Activated CD8-positive, alpha-beta memory T cell treated with anti-CD3 and anti-CD28 coated beads for 4 hours (primary cell): ENCODE data around the gene SETD7.
A peak's percentile ranks its signal among the peaks of the same experiment; 100 is the strongest.

ENCODE experiments used
- DNase-seq, 2 donors: peaks; one replicate each; pipeline ENCODE4 v3.0.0-alpha.2; 2020; ENCODE audit warnings: low read depth in 2 of 2

Gene SETD7

GRCh38 chr4:139550724-139551429, 5.1 kb downstream of the SETD7 start:
- DNase-seq = no peak

GRCh38 chr4:139547979-139548378, 8.0 kb downstream of the SETD7 start:
- no peak for DNase-seq

- DNase-seq = no peak
Observed at GRCh38 chr4:139540632-139541031, 15.4 kb downstream of the SETD7 start.

GRCh38 chr4:139540161-139540560, 15.9 kb downstream of the SETD7 start:
- DNase-seq = no peak

- no peak for DNase-seq
Observed at GRCh38 chr4:139537292-139537691, 18.7 kb downstream of the SETD7 start.

GRCh38 chr4:139535871-139536234, 20.2 kb downstream of the SETD7 start:
- no peak for DNase-seq

GRCh38 chr4:139535228-139535870, 20.7 kb downstream of the SETD7 start:
- no peak for DNase-seq

- DNase-seq = no peak
Observed at GRCh38 chr4:139534287-139534950, 21.6 kb downstream of the SETD7 start.

- no peak for DNase-seq
Observed at GRCh38 chr4:139533511-139533910, 22.5 kb downstream of the SETD7 start.

- DNase-seq = no peak
Observed at GRCh38 chr4:139532947-139533346, 23.1 kb downstream of the SETD7 start.

GRCh38 chr4:139530833-139531427, 25.1 kb downstream of the SETD7 start:
- DNase-seq = peak; percentile 28 to 38

- no peak for DNase-seq
Observed at GRCh38 chr4:139528377-139529005, 27.5 kb downstream of the SETD7 start.

- no peak for DNase-seq
Observed at GRCh38 chr4:139526928-139527327, 29.1 kb downstream of the SETD7 start.

GRCh38 chr4:139525414-139525813, 30.6 kb downstream of the SETD7 start:
- DNase-seq = no peak

GRCh38 chr4:139524062-139524631, 31.9 kb downstream of the SETD7 start:
- DNase-seq = no peak

- DNase-seq = no peak
Observed at GRCh38 chr4:139523076-139523475, 32.9 kb downstream of the SETD7 start.

GRCh38 chr4:139522457-139522856, 33.6 kb downstream of the SETD7 start:
- DNase-seq = no peak

GRCh38 chr4:139521754-139522401, 34.1 kb downstream of the SETD7 start:
- no peak for DNase-seq

- no peak for DNase-seq
Observed at GRCh38 chr4:139515531-139515958, 40.5 kb downstream of the SETD7 start.

GRCh38 chr4:139514382-139515059, 41.5 kb downstream of the SETD7 start:
- DNase-seq = no peak

- no peak for DNase-seq
Observed at GRCh38 chr4:139511320-139511719, 44.7 kb downstream of the SETD7 start.
